PC-9 (cell line): ENCODE measurements around the gene TXNDC2. TPM values are rescaled to one million over a fixed set of nuclear protein-coding genes. Genes with fewer than 3 reads are reported as not detected.
A peak's percentile ranks its signal among the peaks of the same experiment; 100 is the strongest.

Experiments used
- BruUV-seq: library from RNA; stranded (reverse); fragments of 400-500 nt; replicated peaks from 2 replicates; lab custom pipeline; 2021; lab: Mats Ljungman, UMichigan
- CTCF ChIA-PET: fragments of 300-600 bp; sonication (Branson Sonifier 250); formaldehyde crosslinking; loops from one replicate; lab custom pipeline; 2022; ENCODE audit warnings: antibody characterized with exemption; lab: Charles Lee
- POLR2A ChIA-PET: fragments of 300-600 bp; sonication (Branson Sonifier 250); formaldehyde crosslinking; loops from one replicate; lab custom pipeline; 2022; ENCODE audit warnings: antibody characterized with exemption; ENCODE audit not compliant: unreplicated experiment; lab: Charles Lee
- DNase-seq, 2 experiments: peaks; one replicate each; pipeline versions ENCODE4 v3.0.0 to v3.0.0-alpha.2; 2015 to 2022; ENCODE audit warnings: mixed read lengths in 1 of 2
- H2AFZ ChIP-seq: fragments of 200-600 bp; sonication (generic); 2 replicates; pipeline ENCODE4 v1.8.1; 2017; ENCODE audit warnings: antibody characterized with exemption
- H3F3A ChIP-seq: fragments of 200-600 bp; sonication (generic); 2 replicates; pipeline ENCODE4 v1.8.1; 2017; ENCODE audit warnings: antibody characterized with exemption, mild to moderate bottlenecking, low read depth; ENCODE audit not compliant: insufficient read depth
- H3K27ac ChIP-seq: fragments of 200-600 bp; sonication (generic); 2 replicates; pipeline ENCODE4 v1.6.1; 2016; ENCODE audit warnings: mixed run types
- H3K27me3 ChIP-seq: fragments of 200-600 bp; sonication (generic); 2 replicates; pipeline ENCODE4 v1.6.1; 2016; ENCODE audit warnings: low read depth, mixed run types; ENCODE audit not compliant: insufficient read depth
- H3K36me3 ChIP-seq: fragments of 200-600 bp; sonication (generic); 2 replicates; pipeline ENCODE4 v1.6.1; 2016; ENCODE audit warnings: low read depth, mixed run types
- H3K4me1 ChIP-seq: fragments of 200-600 bp; sonication (generic); replicated peaks from 2 replicates; pipeline ENCODE4 v1.6.1; 2016; ENCODE audit warnings: mixed run types; ENCODE audit not compliant: insufficient read depth
- H3K4me2 ChIP-seq: fragments of 200-600 bp; sonication (generic); 2 replicates; pipeline ENCODE4 v1.6.1; 2017; ENCODE audit warnings: mixed run types
- H3K4me3 ChIP-seq: fragments of 200-600 bp; sonication (generic); 2 replicates; pipeline ENCODE4 v1.6.1; 2016; ENCODE audit warnings: mixed run types
- H3K79me2 ChIP-seq: fragments of 200-600 bp; sonication (generic); 2 replicates; pipeline ENCODE4 v1.6.1; 2017; ENCODE audit warnings: low read depth, mixed run types
- H3K9me2 ChIP-seq: fragments of 200-600 bp; sonication (generic); 2 replicates; pipeline ENCODE4 v1.8.1; 2017; ENCODE audit warnings: mild to moderate bottlenecking; ENCODE audit not compliant: insufficient read depth
- H3K9me3 ChIP-seq: fragments of 200-600 bp; sonication (generic); 2 replicates; pipeline ENCODE4 v1.8.1; 2016; ENCODE audit warnings: low read depth; ENCODE audit not compliant: insufficient read depth
- H4K20me1 ChIP-seq: fragments of 200-600 bp; sonication (generic); 2 replicates; pipeline ENCODE4 v1.8.1; 2017; ENCODE audit not compliant: insufficient read depth
- CTCF ChIP-seq: fragments of 200-600 bp; sonication (generic); conservative IDR thresholded peaks from 2 replicates; pipeline ENCODE4 v1.6.1; 2017; ENCODE audit warnings: mixed run types, antibody characterized with exemption, mild to moderate bottlenecking, moderate library complexity
- EZH2 ChIP-seq: fragments of 200-600 bp; sonication (generic); IDR thresholded peaks from 2 replicates; pipeline ENCODE4 v1.8.0; 2017; ENCODE audit warnings: antibody characterized with exemption, low read depth
- intact Hi-C: fragments of 100-400 bp; cut with micrococcal nuclease; formaldehyde crosslinking; loops from one replicate; pipeline ENCODE4 v1.10.0; 2022; ENCODE audit not compliant: unreplicated experiment
- total RNA-seq: library from RNA; stranded (reverse); gene quantifications from 2 replicates; pipeline ENCODE4 v1.2.3, GENCODE V29; 2021

TXNDC2 gene
- total RNA-seq, 1 experiment from 2014 or later: 0.11 TPM

- intact Hi-C loops: loop anchor here (5.0 kb wide), 1 partner anchor 103 kb away; no protein-coding TSS in a partner anchor
- Histone ChIP-seq H3K4me2 (no peak overlapping the region), H3K27me3 (no peaks in the 10 kb centered on the region), H3K4me3 (no peak overlapping the region), H3F3A (peaks cover 38% of the 10 kb centered on the region), H4K20me1 (no peaks in the 10 kb centered on the region), H3K9me3 (no peaks in the 10 kb centered on the region), H2AFZ (no peak overlapping the region), H3K79me2 (peaks cover under 1% of the 10 kb centered on the region; the same call in 1 of the 2 replicates), H3K4me1 (peaks cover 37% of the 10 kb centered on the region), H3K27ac (no peak overlapping the region), H3K9me2 (no peaks in the 10 kb centered on the region), H3K36me3 (peaks cover 13% of the 10 kb centered on the region; the same call in 1 of the 2 replicates)
- no TSS peak for BruUV-seq
- POLR2A ChIA-PET: interaction anchor here (0.6 kb wide), 1 partner anchor 71 kb away, joined by 3 read pairs; no protein-coding TSS in a partner anchor
- CTCF ChIA-PET: no interaction called here
- peak in 1 of 2 experiments; percentile 6 for DNase-seq
- TF ChIP-seq EZH2 (no peak), CTCF (no peak)
These were observed 40.5 kb upstream of the TXNDC2 start for GRCh38 chr18:9845256-9845655.

- no peak for TF ChIP-seq CTCF
- TF ChIP-seq EZH2: no peak
- ChIA-PET POLR2A (interaction anchor here (0.5 to 0.6 kb wide), 4 partner anchors 19 to 431 kb away, joined by 3 to 5 read pairs (median 4); no protein-coding TSS in a partner anchor), CTCF (no interaction called here)
- H3K4me2 ChIP-seq: no peak overlapping the region
- peak in 1 of 2 experiments; percentile 40 for DNase-seq
- H3K9me3 ChIP-seq: no peaks in the 10 kb centered on the region
- peaks cover 13% of the 10 kb centered on the region; the same call in 1 of the 2 replicates for H3K36me3 ChIP-seq
- H3K4me3 ChIP-seq: no peak overlapping the region
- BruUV-seq: no TSS peak
- H3K9me2 ChIP-seq: no peaks in the 10 kb centered on the region
- no peak overlapping the region for H2AFZ ChIP-seq
- H3K27ac ChIP-seq: peak overlapping the region; percentile 13; the same call in 1 of the 2 replicates
- H3K4me1 ChIP-seq: peaks cover 48% of the 10 kb centered on the region
- intact Hi-C loops: loop anchor here (5.0 kb wide), 1 partner anchor 104 kb away; no protein-coding TSS in a partner anchor
- no peaks in the 10 kb centered on the region for H3K27me3 ChIP-seq
- no peaks in the 10 kb centered on the region for H4K20me1 ChIP-seq
- peaks cover 9% of the 10 kb centered on the region for H3K79me2 ChIP-seq
- H3F3A ChIP-seq: peaks cover 49% of the 10 kb centered on the region
These were observed 39.4 kb upstream of the TXNDC2 start for GRCh38 chr18:9846162-9846925.

GRCh38 chr18:9848170-9848879, 37.4 kb upstream of the TXNDC2 start:
- DNase-seq: peak in 1 of 2 experiments; percentile 25
- Histone ChIP-seq H4K20me1 (no peaks in the 10 kb centered on the region), H2AFZ (no peak overlapping the region), H3K9me2 (no peaks in the 10 kb centered on the region), H3K4me1 (peaks cover 51% of the 10 kb centered on the region), H3K36me3 (peaks cover 22% of the 10 kb centered on the region; the same call in 1 of the 2 replicates), H3K27me3 (no peaks in the 10 kb centered on the region), H3K4me3 (peak overlapping the region; percentile 44; the same call in 1 of the 2 replicates), H3F3A (peaks cover 60% of the 10 kb centered on the region), H3K9me3 (peaks cover 8% of the 10 kb centered on the region), H3K27ac (peak overlapping the region; percentile 96), H3K4me2 (peak overlapping the region; percentile 91), H3K79me2 (peaks cover 19% of the 10 kb centered on the region)
- no TSS peak for BruUV-seq
- POLR2A ChIA-PET: interaction anchor here (0.6 to 1.1 kb wide), 3 partner anchors 21 to 38 kb away, joined by 3 to 4 read pairs (median 4); no protein-coding TSS in a partner anchor
- CTCF ChIA-PET: no interaction called here
- intact Hi-C loops: loop anchor here (2.0 to 5.0 kb wide), 3 partner anchors 66 to 164 kb away; partner anchors contain the start of gene VAPA
- TF ChIP-seq CTCF (no peak), EZH2 (no peak)
